RWPE1 (cell line): Measurements from ENCODE around the gene TAF13.
"Not testable (repeated sequence)": the region's sequence is repeated elsewhere in the genome, so short reads cannot be mapped to it uniquely, and the experiment has no call there.

Source experiments
- CTCF ChIA-PET: fragments of 350-600 bp; sonication (Branson Sonifier 250); formaldehyde crosslinking; extraction: SDS; loops from one replicate; lab custom pipeline; 2021; lab: Yijun Ruan, JAX
- POLR2A ChIA-PET: fragments of 400-600 bp; formaldehyde crosslinking; extraction: SDS; loops from one replicate; lab custom pipeline; 2020; ENCODE audit warnings: antibody characterized with exemption; ENCODE audit not compliant: low non-redundant PET; lab: Yijun Ruan, JAX
- DNase-seq: peaks from one replicate; pipeline ENCODE4 v3.0.0; 2012; ENCODE audit warnings: low spot score
- H3K27ac ChIP-seq: fragments of 450-650 bp; 2 replicates; pipeline ENCODE4 v1.5.1; 2017
- CTCF ChIP-seq: fragments of 450-650 bp; conservative IDR thresholded peaks from 2 replicates; pipeline ENCODE4 v1.5.1; 2017; ENCODE audit warnings: low read depth, mild to moderate bottlenecking

TAF13 gene

DNA sequence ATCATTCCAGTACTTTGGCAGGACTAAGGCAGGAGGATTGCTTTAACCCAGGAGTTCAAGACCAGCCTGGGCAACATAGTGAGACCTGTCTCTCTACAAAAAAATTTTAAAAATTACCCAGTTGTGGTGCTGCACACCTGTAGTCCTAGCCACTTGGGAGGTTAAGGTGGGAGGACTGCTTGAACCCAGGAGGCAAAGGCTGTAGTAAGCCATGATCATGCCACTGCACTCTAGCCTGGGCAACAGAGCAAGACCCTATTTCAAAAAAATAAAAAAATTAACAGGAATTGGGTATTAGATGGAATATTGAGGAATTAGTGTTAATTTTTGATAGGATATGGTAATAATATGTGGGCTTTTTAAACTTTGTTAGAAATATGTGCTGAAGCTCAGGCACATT lies 16.8 kb downstream of the TAF13 start:
- DNase-seq, result no peak
- ChIA-PET POLR2A (no interaction called here), CTCF (interaction anchor here (0.6 kb wide), 1 partner anchor 165 kb away, joined by 3 read pairs; no protein-coding TSS in a partner anchor)
- no peak for TF ChIP-seq CTCF
- H3K27ac ChIP-seq, result no peak overlapping the region

DNA sequence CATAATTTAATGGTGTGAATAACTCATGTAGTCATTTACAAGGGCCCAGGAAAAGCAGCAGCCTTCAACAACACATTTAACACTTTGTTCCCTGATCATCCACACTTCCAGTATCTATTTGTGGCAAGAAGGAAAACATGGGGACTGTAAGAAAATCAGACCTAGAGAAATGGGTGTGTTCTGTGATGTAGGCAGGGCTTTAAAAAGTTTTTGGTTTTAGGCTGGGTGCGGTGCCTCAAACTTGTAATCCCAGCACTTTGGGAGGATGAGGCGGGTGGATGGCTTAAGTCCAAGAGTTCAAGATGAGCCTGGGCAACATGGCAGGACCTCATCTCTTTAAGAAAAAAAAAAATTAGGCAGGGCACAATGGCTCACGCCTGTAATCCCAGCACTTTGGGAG lies 19.7 kb downstream of the TAF13 start:
- POLR2A ChIA-PET, result no interaction called here
- CTCF ChIA-PET, result no interaction called here
- DNase-seq, result no peak
- TF ChIP-seq CTCF, result no peak
- no peak overlapping the region for H3K27ac ChIP-seq

GRCh38 chr1:109052145-109052544 lies 23.7 kb downstream of the TAF13 start:
- CTCF ChIA-PET, H3K27ac ChIP-seq, POLR2A ChIA-PET, DNase-seq: not testable (repeated sequence)

GRCh38 chr1:109050228-109050995 lies 25.4 kb downstream of the TAF13 start:
- POLR2A ChIA-PET, result no interaction called here
- CTCF ChIA-PET, result interaction anchor here (0.6 kb wide), 1 partner anchor 20 kb away, joined by 5 read pairs; no protein-coding TSS in a partner anchor
- peak; percentile 64 for DNase-seq
- no peak for TF ChIP-seq CTCF
- peak overlapping the region; percentile 88 for H3K27ac ChIP-seq

- POLR2A ChIA-PET, result no interaction called here
- no peak for TF ChIP-seq CTCF
- DNase-seq, result no peak
- CTCF ChIA-PET, result no interaction called here
- no peak overlapping the region for H3K27ac ChIP-seq
Observed at GRCh38 chr1:109048335-109048734, 27.5 kb downstream of the TAF13 start.

DNA sequence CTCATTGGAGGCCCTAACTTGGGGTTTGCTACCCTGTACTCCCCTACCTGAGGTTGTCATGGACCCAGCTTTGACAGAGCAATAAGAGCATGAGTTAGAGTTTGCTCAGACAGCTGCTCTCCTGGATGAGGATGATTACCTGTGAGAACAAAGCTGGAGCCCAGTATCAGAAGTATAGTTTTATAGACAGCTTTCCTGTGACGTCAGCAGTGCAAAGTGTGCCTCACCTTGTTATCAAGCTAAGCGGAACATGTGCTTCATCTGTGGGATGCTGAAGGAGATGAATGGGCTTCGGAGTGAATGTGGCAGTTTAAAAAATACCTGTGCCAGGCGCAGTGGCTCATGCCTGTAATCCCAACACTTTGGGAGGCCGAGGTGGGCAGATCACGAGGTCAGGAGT lies 28.5 kb downstream of the TAF13 start:
- no peak for DNase-seq
- TF ChIP-seq CTCF, result no peak
- H3K27ac ChIP-seq, result no peak overlapping the region
- ChIA-PET CTCF (no interaction called here), POLR2A (no interaction called here)

GRCh38 chr1:109046671-109047070 lies 29.1 kb downstream of the TAF13 start:
- TF ChIP-seq CTCF, result no peak
- ChIA-PET POLR2A (no interaction called here), CTCF (no interaction called here)
- no peak overlapping the region for H3K27ac ChIP-seq
- DNase-seq, result no peak
